ENCODE results near the gene STPG2.

STPG2 gene

DNA sequence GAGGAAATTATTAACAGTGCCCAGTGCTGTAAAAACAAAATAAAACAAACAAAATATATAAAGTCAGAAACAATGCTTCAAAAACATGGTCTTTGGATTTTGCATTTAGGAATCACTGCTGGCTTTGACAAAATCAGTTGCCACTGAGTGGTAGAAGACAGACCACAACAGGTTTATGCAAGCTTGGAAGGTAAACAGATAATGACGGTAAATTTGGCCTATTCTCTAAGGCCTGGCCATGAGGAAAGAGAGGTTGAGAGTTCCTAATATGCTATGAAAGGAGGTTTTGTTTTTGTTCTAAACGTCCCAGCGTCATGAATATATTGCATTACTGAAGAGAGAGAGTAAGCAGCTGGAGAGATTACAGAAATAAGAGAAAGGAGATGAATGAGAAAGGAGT, 629.4 kb downstream of the STPG2 start:
- DNase-seq (ENCODE audit: low spot score): no peak
